Measurements from ENCODE around the gene HOXC12.

The HOXC12 gene

DNA sequence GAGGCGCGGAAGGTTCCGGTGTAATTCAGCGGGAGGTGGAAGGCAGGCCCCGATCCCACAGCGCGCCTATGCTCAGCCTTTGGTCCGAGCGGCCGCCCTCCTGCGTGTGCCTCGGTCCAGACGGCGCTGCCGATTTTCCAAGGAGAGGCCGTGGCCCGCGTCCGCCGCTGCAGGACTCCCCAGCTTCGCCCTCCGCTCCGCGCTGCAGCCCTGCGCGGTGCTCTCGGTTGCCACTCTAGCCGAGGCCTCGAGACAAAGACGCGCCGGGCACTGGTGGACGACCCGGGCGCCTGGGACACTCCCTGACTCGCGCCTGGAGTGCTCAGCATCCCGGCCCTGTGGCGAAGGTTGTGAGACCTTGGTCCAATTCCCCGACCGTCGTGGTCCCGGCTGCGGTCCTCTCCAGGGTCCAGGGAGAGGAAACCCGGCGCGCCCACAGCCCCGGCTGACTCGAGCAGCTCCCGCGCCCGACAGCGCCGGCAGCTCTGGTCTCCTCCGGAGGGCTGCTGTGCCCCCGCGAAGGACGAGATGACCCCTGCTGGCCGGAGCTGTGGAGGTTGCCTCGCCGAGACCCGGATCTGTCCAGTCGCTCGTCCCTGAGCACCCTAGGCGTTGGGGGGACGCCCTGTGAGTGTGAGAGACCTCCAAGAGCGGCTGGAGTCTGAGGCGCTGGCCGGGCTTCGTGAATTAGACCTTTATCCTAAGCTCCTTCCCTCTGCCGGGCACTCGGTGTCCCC lies 6.5 kb downstream of the HOXC12 start (continued):
- TF ChIP-seq, protein P1, sequence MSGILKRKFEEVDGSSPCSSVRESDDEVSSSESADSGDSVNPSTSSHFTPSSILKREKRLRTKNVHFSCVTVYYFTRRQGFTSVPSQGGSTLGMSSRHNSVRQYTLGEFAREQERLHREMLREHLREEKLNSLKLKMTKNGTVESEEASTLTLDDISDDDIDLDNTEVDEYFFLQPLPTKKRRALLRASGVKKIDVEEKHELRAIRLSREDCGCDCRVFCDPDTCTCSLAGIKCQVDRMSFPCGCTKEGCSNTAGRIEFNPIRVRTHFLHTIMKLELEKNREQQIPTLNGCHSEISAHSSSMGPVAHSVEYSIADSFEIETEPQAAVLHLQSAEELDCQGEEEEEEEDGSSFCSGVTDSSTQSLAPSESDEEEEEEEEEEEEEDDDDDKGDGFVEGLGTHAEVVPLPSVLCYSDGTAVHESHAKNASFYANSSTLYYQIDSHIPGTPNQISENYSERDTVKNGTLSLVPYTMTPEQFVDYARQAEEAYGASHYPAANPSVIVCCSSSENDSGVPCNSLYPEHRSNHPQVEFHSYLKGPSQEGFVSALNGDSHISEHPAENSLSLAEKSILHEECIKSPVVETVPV (CRISPR knock-in tag; IDR thresholded peaks at IDR 0.05), result no peak
- TF ChIP-seq, protein P2, sequence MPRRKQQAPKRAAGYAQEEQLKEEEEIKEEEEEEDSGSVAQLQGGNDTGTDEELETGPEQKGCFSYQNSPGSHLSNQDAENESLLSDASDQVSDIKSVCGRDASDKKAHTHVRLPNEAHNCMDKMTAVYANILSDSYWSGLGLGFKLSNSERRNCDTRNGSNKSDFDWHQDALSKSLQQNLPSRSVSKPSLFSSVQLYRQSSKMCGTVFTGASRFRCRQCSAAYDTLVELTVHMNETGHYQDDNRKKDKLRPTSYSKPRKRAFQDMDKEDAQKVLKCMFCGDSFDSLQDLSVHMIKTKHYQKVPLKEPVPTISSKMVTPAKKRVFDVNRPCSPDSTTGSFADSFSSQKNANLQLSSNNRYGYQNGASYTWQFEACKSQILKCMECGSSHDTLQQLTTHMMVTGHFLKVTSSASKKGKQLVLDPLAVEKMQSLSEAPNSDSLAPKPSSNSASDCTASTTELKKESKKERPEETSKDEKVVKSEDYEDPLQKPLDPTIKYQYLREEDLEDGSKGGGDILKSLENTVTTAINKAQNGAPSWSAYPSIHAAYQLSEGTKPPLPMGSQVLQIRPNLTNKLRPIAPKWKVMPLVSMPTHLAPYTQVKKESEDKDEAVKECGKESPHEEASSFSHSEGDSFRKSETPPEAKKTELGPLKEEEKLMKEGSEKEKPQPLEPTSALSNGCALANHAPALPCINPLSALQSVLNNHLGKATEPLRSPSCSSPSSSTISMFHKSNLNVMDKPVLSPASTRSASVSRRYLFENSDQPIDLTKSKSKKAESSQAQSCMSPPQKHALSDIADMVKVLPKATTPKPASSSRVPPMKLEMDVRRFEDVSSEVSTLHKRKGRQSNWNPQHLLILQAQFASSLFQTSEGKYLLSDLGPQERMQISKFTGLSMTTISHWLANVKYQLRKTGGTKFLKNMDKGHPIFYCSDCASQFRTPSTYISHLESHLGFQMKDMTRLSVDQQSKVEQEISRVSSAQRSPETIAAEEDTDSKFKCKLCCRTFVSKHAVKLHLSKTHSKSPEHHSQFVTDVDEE (CRISPR knock-in tag; IDR thresholded peaks at IDR 0.05), result no peak
- TF ChIP-seq ZC3H10 (CRISPR knock-in tag; IDR thresholded peaks at IDR 0.05) (no peak), ARNTL (CRISPR knock-in tag; IDR thresholded peaks at IDR 0.05; ENCODE audit: borderline replicate concordance, low read depth) (no peak), ZFP30 (CRISPR knock-in tag; IDR thresholded peaks at IDR 0.05) (no peak), GLIS3 (CRISPR knock-in tag; IDR thresholded peaks at IDR 0.05) (no peak), ZNF8 (CRISPR knock-in tag; IDR thresholded peaks at IDR 0.05) (no peak), CSDC2 (CRISPR knock-in tag; IDR thresholded peaks at IDR 0.05) (no peak)

DNA sequence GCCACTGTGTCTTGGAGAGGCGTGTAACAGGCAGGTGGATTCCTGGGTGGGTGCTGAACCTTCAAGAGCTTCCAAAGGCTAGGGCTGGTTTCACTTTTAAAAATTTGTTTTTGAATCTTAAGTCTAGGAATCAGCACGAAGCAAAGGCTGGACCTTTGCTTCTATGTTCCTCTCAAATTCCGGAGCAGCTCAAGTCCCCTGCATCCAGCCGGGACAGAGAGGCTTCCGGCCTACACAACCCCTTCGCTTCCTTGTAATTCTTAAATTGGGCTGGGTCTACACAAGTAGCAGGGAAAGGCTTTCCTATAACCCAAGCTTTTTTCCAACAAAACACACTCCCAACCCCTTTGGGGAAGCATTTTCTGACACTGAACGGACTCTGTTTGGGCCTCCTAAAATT lies 8.3 kb downstream of the HOXC12 start:
- TF ChIP-seq, protein P2 (CRISPR knock-in tag; IDR thresholded peaks at IDR 0.05), result no peak
- TF ChIP-seq CSDC2 (CRISPR knock-in tag; IDR thresholded peaks at IDR 0.05), result no peak
- no peak for TF ChIP-seq PPARA (CRISPR knock-in tag; IDR thresholded peaks at IDR 0.05; ENCODE audit: borderline replicate concordance)
- TF ChIP-seq ZFP30 (CRISPR knock-in tag; IDR thresholded peaks at IDR 0.05), result no peak
- TF ChIP-seq, protein P3, sequence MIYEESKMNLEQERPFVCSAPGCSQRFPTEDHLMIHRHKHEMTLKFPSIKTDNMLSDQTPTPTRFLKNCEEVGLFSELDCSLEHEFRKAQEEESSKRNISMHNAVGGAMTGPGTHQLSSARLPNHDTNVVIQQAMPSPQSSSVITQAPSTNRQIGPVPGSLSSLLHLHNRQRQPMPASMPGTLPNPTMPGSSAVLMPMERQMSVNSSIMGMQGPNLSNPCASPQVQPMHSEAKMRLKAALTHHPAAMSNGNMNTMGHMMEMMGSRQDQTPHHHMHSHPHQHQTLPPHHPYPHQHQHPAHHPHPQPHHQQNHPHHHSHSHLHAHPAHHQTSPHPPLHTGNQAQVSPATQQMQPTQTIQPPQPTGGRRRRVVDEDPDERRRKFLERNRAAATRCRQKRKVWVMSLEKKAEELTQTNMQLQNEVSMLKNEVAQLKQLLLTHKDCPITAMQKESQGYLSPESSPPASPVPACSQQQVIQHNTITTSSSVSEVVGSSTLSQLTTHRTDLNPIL (CRISPR knock-in tag; IDR thresholded peaks at IDR 0.05; ENCODE audit: low read depth), result no peak

DNA sequence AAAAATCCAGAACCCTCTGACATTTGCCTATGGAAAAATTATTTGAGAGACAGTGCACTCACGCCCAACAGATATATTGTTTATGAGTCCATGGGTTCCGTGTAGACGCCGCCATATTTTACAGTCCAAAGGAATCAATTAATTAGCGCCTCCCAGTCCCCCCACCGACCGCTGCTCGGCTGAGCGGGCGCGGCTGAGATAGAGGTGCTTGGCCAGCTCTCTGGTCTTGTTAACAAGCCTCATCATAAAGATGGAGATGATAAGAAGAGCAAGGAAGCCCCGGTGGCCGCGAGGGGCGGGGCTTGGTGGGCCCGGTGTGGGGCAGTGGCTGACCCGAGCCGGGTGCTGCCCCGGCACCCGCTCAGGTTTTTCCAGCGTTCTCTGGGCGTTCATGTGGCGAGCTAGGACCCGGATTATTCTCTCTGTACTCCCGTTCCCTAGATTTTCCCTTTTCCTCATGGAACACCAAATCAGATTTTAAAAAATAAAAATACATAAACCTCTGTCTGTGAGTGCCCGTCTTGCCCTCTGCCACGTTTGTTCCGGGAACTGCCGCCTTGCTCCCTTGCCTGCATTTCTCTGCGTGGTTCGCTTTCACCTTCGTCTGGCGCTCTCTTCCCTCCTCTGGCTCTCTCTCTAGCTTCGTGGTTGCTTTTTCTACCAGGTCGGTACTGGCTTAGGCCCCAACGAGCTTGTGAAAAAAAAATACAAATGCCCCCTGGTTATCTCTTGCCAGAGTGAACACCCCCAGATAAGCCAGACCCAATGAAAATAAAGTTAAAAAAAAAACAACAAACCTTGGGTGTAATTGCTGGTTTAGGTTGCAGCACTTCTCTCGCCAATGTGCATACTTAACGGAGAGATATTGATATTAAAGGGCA lies 9.0 kb downstream of the HOXC12 start:
- no peak for TF ChIP-seq ISL1 (CRISPR knock-in tag; IDR thresholded peaks at IDR 0.05)
- TF ChIP-seq ZFP30 (CRISPR knock-in tag; IDR thresholded peaks at IDR 0.05), result no peak
- no peak for TF ChIP-seq ARNTL (CRISPR knock-in tag; IDR thresholded peaks at IDR 0.05; ENCODE audit: borderline replicate concordance, low read depth)
- TF ChIP-seq ZNF70 (CRISPR knock-in tag; IDR thresholded peaks at IDR 0.05), result no peak
- TF ChIP-seq, protein P2 (CRISPR knock-in tag; IDR thresholded peaks at IDR 0.05), result no peak
- no peak for TF ChIP-seq PPARA (CRISPR knock-in tag; IDR thresholded peaks at IDR 0.05; ENCODE audit: borderline replicate concordance)
- TF ChIP-seq OSR1 (CRISPR knock-in tag; IDR thresholded peaks at IDR 0.05), result no peak
- ATAC-seq, result no peak

More for the DNA sequence above, 8.3 kb downstream of the HOXC12 start:
- no peak for ATAC-seq
